Activated CD8-positive, alpha-beta memory T cell treated with anti-CD3 and anti-CD28 coated beads for 36 hours (primary cell): Measurements from ENCODE around the gene BEND6. TPM values are rescaled to one million over a fixed set of nuclear protein-coding genes. Genes with fewer than 3 reads are reported as not detected.

ENCODE experiments used
- CTCF ChIA-PET: fragments of 350-600 bp; sonication (Branson Sonifier 250); formaldehyde crosslinking; loops from one replicate; lab custom pipeline; 2021; ENCODE audit warnings: antibody characterized with exemption; lab: Charles Lee
- POLR2A ChIA-PET: fragments of 350-600 bp; sonication (Branson Sonifier 250); formaldehyde crosslinking; loops from one replicate; lab custom pipeline; 2021; ENCODE audit warnings: antibody characterized with exemption; lab: Charles Lee
- total RNA-seq, 2 experiments: library from RNA; stranded (reverse); gene quantifications; one replicate each; pipeline ENCODE4 v1.2.3, GENCODE V29; 2021

Gene BEND6
- total RNA-seq, 2 experiments from 2014 or later: not detected

DNA sequence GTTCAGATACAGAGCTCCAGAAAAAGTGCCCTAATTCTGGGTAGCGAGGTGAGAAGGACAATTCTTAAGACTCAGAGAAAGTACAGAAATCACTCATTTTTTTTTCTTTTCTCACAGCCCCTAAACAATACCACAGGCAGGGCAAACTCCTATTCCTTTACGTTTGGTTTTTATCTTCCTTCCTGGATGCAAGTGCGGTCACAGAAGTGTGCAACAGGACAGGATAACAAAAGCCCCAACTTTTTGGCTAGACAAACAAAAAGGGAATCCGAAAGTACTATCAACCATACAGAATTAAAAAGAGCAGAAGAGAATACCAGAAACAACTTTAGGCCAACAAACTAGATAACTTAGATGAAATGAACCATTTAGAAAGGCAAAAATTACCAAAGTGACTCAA lies 18.4 kb upstream of the BEND6 start:
- ChIA-PET POLR2A (no interaction called here), CTCF (no interaction called here)

DNA sequence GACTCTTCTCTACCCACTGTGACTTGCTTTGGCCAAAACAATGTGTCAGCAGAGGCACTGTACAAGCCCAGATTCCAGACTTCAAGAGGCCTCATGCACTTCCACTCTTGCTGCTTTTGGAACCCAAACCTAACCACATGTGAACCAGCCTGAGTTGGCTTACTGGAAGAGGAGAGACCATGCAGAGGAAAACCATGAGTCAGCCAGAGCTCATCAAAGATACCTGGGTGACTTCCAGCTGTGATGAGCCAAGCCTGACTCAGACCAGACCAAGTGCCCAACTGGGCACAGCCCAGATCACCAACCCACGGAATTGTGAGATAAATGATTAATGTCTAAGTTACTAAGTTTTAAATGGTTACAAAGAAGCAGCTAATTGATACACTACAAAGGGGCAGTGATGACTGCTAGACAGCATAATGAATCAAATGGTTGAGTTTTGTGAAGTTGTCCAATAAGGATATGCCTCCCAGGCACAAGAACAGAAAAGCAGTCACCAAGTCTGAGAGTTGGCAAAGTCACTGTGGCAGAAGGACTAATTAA lies 16.2 kb upstream of the BEND6 start:
- CTCF ChIA-PET: interaction anchor here (1.1 kb wide), 1 partner anchor 16 kb away, joined by 5 read pairs; no protein-coding TSS in a partner anchor
- POLR2A ChIA-PET: no interaction called here

GRCh38 chr6:56940463-56940862 lies 14.4 kb upstream of the BEND6 start:
- POLR2A ChIA-PET: no interaction called here
- CTCF ChIA-PET: no interaction called here

GRCh38 chr6:56940977-56941376 lies 13.9 kb upstream of the BEND6 start:
- ChIA-PET POLR2A (no interaction called here), CTCF (no interaction called here)

GRCh38 chr6:56944661-56945060 lies 10.2 kb upstream of the BEND6 start:
- ChIA-PET CTCF (no interaction called here), POLR2A (no interaction called here)

- ChIA-PET POLR2A (no interaction called here), CTCF (no interaction called here)
These were observed 8.5 kb upstream of the BEND6 start for GRCh38 chr6:56946368-56946767.

- ChIA-PET CTCF (interaction anchor here (0.9 kb wide), 1 partner anchor 32 kb away, joined by 3 read pairs; no protein-coding TSS in a partner anchor), POLR2A (no interaction called here)
These were observed 7.0 kb upstream of the BEND6 start for GRCh38 chr6:56947924-56948323.

DNA sequence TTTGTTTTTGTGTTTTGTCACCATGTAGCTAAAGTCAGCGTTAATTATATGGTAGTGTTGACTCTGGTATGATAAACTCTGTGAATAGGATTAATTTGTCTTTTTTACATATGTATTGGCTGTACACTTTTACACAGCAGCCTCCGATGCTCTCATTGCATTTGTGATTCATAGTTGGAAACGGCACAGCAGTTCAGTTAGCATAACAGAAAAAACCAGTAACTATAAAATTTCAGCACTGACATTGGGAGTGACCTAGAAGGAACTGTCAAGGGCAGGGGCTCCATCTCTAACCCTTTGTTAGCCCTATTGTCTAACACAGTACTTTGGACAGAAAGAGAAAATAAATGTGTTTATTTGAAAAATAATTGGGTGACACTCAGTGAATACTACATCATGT lies 5.6 kb upstream of the BEND6 start:
- CTCF ChIA-PET: no interaction called here
- POLR2A ChIA-PET: no interaction called here

GRCh38 chr6:56949925-56950495 lies 4.9 kb upstream of the BEND6 start:
- POLR2A ChIA-PET: no interaction called here
- CTCF ChIA-PET: no interaction called here

GRCh38 chr6:56951049-56951831 lies 3.7 kb upstream of the BEND6 start:
- ChIA-PET POLR2A (no interaction called here), CTCF (no interaction called here)

- ChIA-PET POLR2A (no interaction called here), CTCF (interaction anchor here (1.6 kb wide), 1 partner anchor 363 kb away, joined by 3 read pairs; the partner anchor contains the start of gene PRIM2)
These were observed 1.1 kb upstream of the BEND6 start for GRCh38 chr6:56953597-56954402.

DNA sequence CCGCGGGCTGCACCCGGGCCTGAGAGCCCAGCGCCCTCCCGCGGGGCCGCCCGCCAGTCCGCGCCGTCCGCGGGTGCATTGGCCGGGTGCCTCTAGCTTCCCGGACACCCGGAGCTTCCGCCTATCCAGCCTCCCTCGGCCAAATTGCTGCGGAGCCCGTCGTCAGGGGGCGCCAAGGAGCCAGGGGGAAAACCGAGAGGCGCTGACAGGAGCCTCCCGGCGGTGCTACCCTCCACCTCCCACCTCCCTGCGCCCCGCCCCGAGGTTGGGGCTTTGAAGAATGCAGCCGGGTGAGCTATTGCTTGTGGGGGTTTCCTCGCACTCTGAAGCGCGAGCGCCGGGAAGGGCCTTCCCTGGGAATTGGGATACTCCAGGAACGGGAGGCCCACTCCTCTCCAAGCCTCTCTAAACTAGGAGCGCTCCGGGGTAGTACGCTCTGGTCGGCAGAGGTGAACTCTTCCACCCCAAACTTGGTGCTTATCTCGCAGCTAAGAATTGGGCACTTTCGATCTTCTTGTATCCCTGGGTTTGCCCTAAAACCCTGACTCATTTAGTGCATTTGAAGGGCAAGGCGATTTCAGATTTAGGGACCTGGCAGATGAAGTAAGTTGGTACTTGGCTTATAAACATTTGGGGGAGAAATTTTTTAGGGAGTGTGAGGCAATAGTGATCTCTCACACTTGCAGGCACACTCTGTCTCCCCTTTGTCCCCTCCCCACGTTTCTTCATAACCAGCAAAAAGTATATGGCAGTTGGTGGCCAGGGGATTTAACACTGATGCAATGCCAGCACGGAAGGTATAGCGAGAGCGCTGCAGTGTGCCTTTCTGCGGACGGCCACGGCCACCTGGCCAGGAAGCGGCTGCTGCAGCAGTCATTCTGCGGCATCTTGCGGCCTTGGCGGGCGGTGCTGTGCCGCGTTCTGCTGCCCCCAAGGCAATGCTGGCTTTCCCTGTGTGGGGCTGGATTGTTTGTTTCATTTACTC lies 556 bp downstream of the BEND6 start:
- ChIA-PET CTCF (interaction anchor here (0.6 to 1.7 kb wide), 3 partner anchors 54 to 262 kb away, joined by 3 to 5 read pairs (median 5); no protein-coding TSS in a partner anchor), POLR2A (no interaction called here)

DNA sequence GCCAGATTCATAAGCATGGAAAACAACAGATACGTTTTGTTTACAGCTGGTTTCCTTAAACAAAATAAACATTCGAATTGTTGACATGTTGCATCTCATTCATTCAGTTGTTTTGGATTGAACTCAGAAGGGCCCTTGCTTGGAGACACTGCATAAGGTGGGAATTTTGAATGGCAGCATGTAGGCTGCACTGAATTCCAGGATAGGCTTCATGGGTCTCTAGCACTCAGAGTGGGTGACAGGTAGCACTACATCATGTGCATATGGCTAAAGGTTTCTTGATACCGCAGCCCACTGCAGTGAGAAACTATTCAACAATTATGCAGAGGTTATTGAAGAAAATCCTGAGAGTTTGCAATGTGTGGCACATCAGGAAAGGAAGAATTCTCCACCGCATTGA lies 1.6 kb downstream of the BEND6 start:
- POLR2A ChIA-PET: no interaction called here

GRCh38 chr6:56957856-56958255 lies 2.9 kb downstream of the BEND6 start:
- POLR2A ChIA-PET: no interaction called here
- CTCF ChIA-PET: no interaction called here

More for the DNA sequence above, 1.6 kb downstream of the BEND6 start:
- CTCF ChIA-PET: interaction anchor here (1.7 kb wide), 1 partner anchor 64 kb away, joined by 5 read pairs; no protein-coding TSS in a partner anchor

DNA sequence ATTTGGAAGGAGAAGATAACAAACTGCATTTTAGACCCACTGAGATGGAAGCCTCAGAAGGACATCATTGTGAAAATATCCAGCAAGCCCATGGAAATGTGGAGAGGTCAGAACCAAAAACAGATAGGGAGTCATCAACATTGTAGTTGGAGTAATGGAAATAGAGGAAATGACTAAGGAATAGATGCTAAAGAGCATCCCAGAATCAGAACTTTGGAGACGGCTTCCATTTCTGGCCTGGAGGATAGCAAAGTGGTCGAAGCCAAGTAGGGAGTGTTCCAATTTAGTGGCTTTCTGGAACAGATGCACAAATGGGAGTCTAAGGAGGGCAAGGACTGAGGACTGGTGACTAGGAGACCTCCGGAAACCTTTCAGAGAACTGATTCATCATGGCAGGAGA lies 3.6 kb downstream of the BEND6 start:
- ChIA-PET POLR2A (no interaction called here), CTCF (no interaction called here)

DNA sequence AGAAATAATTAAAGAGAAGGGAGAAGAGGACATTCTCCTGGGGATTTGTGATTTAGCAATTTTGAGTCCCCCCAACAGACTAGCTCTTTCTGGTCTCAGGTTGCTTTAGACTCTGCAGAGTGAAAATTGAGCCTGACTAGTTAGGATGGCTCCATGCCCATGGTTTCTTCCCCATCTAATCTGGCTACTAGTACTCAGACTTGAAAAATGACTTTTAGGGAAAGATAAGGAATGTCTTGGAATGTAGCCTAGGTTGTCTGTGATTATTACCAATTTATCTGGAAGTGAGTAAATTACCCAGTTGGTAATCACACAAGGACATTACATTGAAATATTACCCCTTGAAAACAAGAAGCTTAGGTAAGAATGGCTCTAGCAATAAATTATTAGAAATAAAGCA lies 4.2 kb downstream of the BEND6 start:
- POLR2A ChIA-PET: no interaction called here
- CTCF ChIA-PET: no interaction called here

GRCh38 chr6:56959938-56960337 lies 5.0 kb downstream of the BEND6 start:
- POLR2A ChIA-PET: no interaction called here
- CTCF ChIA-PET: no interaction called here

DNA sequence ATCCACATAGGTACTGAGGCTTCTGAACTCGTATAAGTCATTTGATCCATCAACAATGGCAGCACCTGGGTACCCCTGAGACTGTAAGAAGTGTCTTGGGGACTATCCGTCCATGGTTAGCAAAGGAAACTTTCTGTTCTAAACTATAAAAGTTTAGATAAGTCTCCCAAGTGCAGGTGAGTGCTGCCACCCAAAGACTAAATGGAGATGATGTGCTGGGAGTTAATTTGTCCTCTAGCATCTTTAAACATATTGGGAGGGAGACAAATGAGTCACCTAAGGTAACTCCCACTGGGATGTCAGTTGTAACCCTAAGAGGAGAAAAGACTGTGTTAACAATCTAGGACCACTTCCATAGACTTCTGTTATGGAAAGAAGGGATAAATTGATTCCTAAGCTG lies 6.2 kb downstream of the BEND6 start:
- ChIA-PET CTCF (no interaction called here), POLR2A (no interaction called here)

GRCh38 chr6:56962441-56962840 lies 7.5 kb downstream of the BEND6 start:
- ChIA-PET POLR2A (no interaction called here), CTCF (no interaction called here)
